Measurements from ENCODE around the gene GON4L.

DNA sequence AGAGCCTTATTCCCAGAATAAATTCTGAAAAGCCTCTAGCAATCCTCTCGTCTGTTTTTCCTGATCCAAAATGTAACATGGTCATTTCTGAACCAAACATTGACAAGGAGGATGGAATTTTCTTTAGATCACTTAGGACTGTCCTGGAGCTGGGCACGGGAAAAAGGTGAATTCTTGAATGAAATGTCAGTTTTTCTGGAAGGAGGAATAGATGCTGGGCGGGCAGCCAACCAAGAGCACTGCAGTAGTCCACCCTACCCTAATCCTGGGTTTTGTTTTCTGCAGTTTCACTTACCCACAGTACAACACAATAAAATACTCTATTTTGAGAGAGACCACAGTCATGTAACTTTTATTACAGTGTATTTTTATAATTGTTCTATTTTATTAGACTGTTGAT is 33.2 kb upstream of the GON4L start:
- TF ChIP-seq CTCF (IDR thresholded peaks at IDR 0.05; ENCODE audit: low read depth, low read length, poor library complexity, severe bottlenecking): no peak
- no peak for TF ChIP-seq EZH2phosphoT487 (IDR thresholded peaks at IDR 0.05; ENCODE audit: borderline replicate concordance, low read length)
